Measurements from ENCODE around the gene NOVA2. TPM values are rescaled to one million over a fixed set of nuclear protein-coding genes. Genes with fewer than 3 reads are reported as not detected.

Gene NOVA2
- total RNA-seq, 4 donors from 2014 or later = 1.2 to 4.6 (median 2.7) TPM

DNA sequence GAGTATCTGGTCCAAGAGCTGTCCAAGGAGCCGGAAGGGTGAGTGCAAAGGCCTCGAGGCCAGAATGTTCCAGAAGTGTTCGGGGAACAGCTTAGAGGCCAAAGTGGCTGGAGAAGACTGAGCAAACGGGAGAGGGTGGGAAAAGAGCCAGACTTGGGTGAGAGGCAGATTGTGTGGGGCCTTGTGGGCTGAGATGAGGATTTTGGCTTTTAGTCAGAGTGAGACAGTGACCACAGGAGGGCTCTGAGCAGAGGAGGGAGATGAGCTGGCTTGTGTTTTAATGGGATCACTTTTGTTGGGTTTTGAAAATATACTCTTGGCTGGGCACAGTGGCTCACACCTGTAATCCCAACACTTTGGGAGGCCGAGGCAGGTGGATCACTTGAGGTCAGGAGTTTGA, 64.7 kb downstream of the NOVA2 start:
- Histone ChIP-seq H3K27ac (replicated peaks in 1 of 4) (no peak overlapping the region), H3K4me1 (no peaks in the 10 kb centered on the region), H3K27me3 (peaks cover 0 to 40% (median 1%) of the 10 kb centered on the region in 4 donors), H3K9me3 (no peaks in the 10 kb centered on the region), H3K36me3 (no peaks in the 10 kb centered on the region), H3K4me3 (no peak overlapping the region)
- WGBS = 78% methylated on average over 5 of the region's 5 CpGs
- TF ChIP-seq EP300 (IDR thresholded peaks at IDR 0.05) = no peak
- TF ChIP-seq, protein P1, sequence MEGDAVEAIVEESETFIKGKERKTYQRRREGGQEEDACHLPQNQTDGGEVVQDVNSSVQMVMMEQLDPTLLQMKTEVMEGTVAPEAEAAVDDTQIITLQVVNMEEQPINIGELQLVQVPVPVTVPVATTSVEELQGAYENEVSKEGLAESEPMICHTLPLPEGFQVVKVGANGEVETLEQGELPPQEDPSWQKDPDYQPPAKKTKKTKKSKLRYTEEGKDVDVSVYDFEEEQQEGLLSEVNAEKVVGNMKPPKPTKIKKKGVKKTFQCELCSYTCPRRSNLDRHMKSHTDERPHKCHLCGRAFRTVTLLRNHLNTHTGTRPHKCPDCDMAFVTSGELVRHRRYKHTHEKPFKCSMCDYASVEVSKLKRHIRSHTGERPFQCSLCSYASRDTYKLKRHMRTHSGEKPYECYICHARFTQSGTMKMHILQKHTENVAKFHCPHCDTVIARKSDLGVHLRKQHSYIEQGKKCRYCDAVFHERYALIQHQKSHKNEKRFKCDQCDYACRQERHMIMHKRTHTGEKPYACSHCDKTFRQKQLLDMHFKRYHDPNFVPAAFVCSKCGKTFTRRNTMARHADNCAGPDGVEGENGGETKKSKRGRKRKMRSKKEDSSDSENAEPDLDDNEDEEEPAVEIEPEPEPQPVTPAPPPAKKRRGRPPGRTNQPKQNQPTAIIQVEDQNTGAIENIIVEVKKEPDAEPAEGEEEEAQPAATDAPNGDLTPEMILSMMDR (IDR thresholded peaks at IDR 0.05) = no peak
- no peak for TF ChIP-seq POLR2A (IDR thresholded peaks at IDR 0.05; ENCODE audit: low read depth)
- no peak for TF ChIP-seq POLR2AphosphoS5 (IDR thresholded peaks at IDR 0.05)
- intact Hi-C loops (cut with DNase I) = loop anchor here (10.0 kb wide), 1 partner anchor 86 kb away; the partner anchor contains the start of gene CCDC61
- no peak for DNase-seq (ENCODE audit: extremely low spot score)

DNA sequence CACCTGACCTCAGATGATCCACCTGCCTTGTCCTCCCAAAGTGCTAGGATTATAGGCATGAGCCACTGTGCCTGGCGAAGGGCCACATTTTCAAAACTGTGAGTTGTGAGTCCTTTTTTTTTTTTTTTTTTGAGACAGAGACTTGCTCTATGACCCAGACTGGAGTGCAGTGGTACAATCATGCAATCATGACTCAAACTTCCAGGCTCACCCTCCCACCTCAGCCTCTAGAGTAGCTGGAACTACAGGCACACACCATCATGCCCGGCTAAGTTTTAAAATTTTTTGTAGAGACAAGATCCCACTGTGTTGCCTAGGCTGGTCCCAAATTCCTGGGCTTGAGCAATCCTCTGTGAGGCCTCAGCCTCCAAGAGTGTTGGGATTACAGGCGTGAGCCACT, 67.4 kb downstream of the NOVA2 start:
- Histone ChIP-seq H3K27me3 (peaks cover 0 to 14% (median 2%) of the 10 kb centered on the region in 4 donors), H3K9me3 (no peaks in the 10 kb centered on the region), H3K36me3 (no peaks in the 10 kb centered on the region), H3K27ac (replicated peaks in 1 of 4) (no peak overlapping the region), H3K4me3 (no peak overlapping the region), H3K4me1 (peaks cover 11 to 19% (median 17%) of the 10 kb centered on the region in 4 donors)
- TF ChIP-seq POLR2AphosphoS5 (IDR thresholded peaks at IDR 0.05) = no peak
- WGBS = 93% methylated on average over 3 of the region's 3 CpGs
- intact Hi-C loops (cut with DNase I) = loop anchor here (10.0 kb wide), 1 partner anchor 89 kb away; the partner anchor contains the start of gene CCDC61
- no peak for DNase-seq (ENCODE audit: extremely low spot score)

DNA sequence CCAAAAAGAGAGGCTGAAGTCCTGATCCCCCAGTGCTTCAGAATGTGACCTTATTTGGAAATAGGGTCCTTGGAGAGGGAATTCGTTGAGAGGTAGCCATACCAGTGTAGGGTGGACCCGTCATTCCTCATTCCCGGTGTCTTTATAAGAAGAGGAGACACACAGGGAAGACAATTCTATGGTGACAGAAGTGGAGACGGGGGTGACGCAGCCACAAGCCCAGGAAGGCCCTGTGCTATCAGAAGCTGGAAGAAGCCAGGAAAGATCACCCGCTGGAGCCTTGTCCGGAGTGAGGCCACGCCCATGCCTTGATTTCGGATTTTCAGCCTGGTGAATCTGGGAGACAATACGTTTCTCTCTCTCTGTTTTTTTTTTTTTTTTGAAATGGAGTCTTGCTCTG, 68.7 kb downstream of the NOVA2 start:
- H3K9me3 ChIP-seq = no peaks in the 10 kb centered on the region
- WGBS = 85% methylated on average over 10 of the region's 10 CpGs
- peaks cover 18 to 31% (median 29%) of the 10 kb centered on the region in 4 donors for H3K4me1 ChIP-seq
- intact Hi-C loops (cut with DNase I) = loop anchor here (10.0 kb wide), 1 partner anchor 90 kb away; the partner anchor contains the start of gene CCDC61
- DNase-seq (ENCODE audit: extremely low spot score) = no peak
- no peak overlapping the region for H3K27ac ChIP-seq (replicated peaks in 1 of 4)
- H3K36me3 ChIP-seq = peaks cover 0 to under 1% (median 0%) of the 10 kb centered on the region in 4 donors
- peaks cover 0 to 8% (median 2%) of the 10 kb centered on the region in 4 donors for H3K27me3 ChIP-seq
- H3K4me3 ChIP-seq = no peak overlapping the region
- TF ChIP-seq EP300 (IDR thresholded peaks at IDR 0.05) (no peak), POLR2A (IDR thresholded peaks at IDR 0.05; ENCODE audit: low read depth) (no peak), POLR2AphosphoS5 (IDR thresholded peaks at IDR 0.05) (no peak)
- TF ChIP-seq, protein P1 (IDR thresholded peaks at IDR 0.05) = no peak

DNA sequence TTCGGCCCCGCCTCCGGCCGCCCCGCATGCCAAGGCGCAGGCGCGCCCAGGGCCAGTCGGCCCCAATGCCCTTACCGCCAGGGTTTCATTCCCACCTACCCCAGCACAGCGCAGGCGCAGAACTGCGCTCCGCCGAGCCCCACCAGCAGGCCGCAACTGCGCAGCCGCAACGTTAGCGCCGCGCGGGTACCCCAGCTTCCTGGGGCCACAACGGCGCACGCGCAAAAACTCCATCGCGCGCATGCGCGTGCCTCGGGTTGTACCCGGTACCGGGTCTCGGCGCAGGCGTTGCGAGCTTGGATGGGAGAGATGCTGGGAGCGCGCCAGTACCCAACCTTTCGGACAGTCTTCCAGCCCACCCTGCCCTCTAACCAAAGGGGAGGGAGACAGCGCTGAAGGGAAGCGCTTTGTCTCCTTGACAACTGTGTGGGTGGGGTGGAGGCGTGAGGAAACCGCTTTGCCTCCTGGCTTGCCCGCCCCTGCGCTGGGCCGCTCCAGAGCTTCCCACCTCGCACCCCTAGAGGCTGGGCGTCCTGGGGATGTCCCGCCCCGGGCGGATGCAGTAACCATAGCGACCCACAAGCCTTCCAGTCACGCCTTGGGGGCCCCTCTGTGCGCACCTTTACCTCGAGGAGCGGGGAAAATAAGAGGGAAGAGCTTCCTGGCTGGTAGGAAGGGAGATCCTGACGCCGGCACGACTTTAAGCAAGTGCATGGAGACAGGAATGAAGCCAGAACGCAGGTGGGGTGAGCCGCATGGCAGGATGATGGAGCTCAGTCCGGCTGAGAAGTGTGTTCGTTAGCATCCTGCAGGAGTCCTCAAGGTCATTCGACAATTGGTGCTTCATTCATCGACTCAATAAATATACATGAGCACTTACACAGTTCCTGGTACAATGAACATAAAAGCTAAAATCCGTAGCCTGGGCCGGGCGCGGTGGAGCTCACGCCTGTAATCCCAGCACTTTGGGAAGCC, 70.7 kb downstream of the NOVA2 start:
- H3K36me3 ChIP-seq = peaks cover 17 to 22% (median 21%) of the 10 kb centered on the region in 4 donors
- WGBS = 4% methylated on average over 27 of the region's 73 CpGs
- H3K9me3 ChIP-seq = no peaks in the 10 kb centered on the region
- H3K4me3 ChIP-seq = peak overlapping the region; percentile 70 to 82 (median 72)
- DNase-seq (ENCODE audit: extremely low spot score) = peak; percentile 97
- H3K27me3 ChIP-seq = peaks cover 0 to 8% (median 2%) of the 10 kb centered on the region in 4 donors
- intact Hi-C loops (cut with DNase I) = loop anchor here (10.0 kb wide), 1 partner anchor 92 kb away; the partner anchor contains the start of gene CCDC61
- peak overlapping the region; percentile 75 to 83 (median 80) for H3K27ac ChIP-seq (replicated peaks in 1 of 4)
- TF ChIP-seq, protein P1 (IDR thresholded peaks at IDR 0.05) = no peak
- peak; percentile 25 for TF ChIP-seq POLR2A (IDR thresholded peaks at IDR 0.05; ENCODE audit: low read depth)
- TF ChIP-seq EP300 (IDR thresholded peaks at IDR 0.05) = no peak
- peak; percentile 94 to 96 for TF ChIP-seq POLR2AphosphoS5 (IDR thresholded peaks at IDR 0.05)
- H3K4me1 ChIP-seq = peaks cover 18 to 34% (median 30%) of the 10 kb centered on the region in 4 donors

All from esophagus muscularis mucosa (tissue), 4 donors.